GM23338 (cell line): ENCODE data around the gene CDC45. TPM values are rescaled to one million over a fixed set of nuclear protein-coding genes. Genes with fewer than 3 reads are reported as not detected.

Source experiments
- ATAC-seq: fragments of 200-7000 bp; cut with Tn5 transposase; 3 replicates; pipeline ENCODE4 v1.9.1; 2020
- DNase-seq: peaks from one replicate; pipeline ENCODE4 v3.0.0-alpha.2; 2015; ENCODE audit warnings: low spot score
- H2AFZ ChIP-seq: fragments of 200-600 bp; sonication (generic); 2 replicates; pipeline ENCODE4 v1.8.0; 2016; ENCODE audit warnings: antibody characterized with exemption, mild to moderate bottlenecking, moderate library complexity
- H3F3A ChIP-seq: fragments of 200-600 bp; sonication (generic); replicated peaks from 2 replicates; pipeline ENCODE4 v1.8.0; 2017; ENCODE audit warnings: antibody characterized with exemption, mixed run types, low read depth
- H3K27ac ChIP-seq: fragments of 200-600 bp; sonication (generic); 2 replicates; pipeline ENCODE4 v1.6.1; 2016; ENCODE audit warnings: low read depth
- H3K27me3 ChIP-seq: fragments of 200-600 bp; sonication (generic); 2 replicates; pipeline ENCODE4 v1.8.0; 2016; ENCODE audit warnings: mild to moderate bottlenecking, mixed run types, moderate library complexity; ENCODE audit not compliant: insufficient read depth
- H3K36me3 ChIP-seq: fragments of 200-600 bp; sonication (generic); 2 replicates; pipeline ENCODE4 v1.8.0; 2016; ENCODE audit warnings: mild to moderate bottlenecking; ENCODE audit not compliant: insufficient read depth
- H3K4me1 ChIP-seq: fragments of 200-600 bp; sonication (generic); 2 replicates; pipeline ENCODE4 v1.8.0; 2016; ENCODE audit warnings: mild to moderate bottlenecking, moderate library complexity; ENCODE audit not compliant: insufficient read depth
- H3K4me2 ChIP-seq: fragments of 200-600 bp; sonication (generic); 2 replicates; pipeline ENCODE4 v1.7.1; 2017; ENCODE audit warnings: mixed run types
- H3K4me3 ChIP-seq: fragments of 200-600 bp; sonication (generic); 2 replicates; pipeline ENCODE4 v1.6.1; 2016; ENCODE audit warnings: mixed run types
- H3K79me2 ChIP-seq: fragments of 200-600 bp; sonication (generic); replicated peaks from 2 replicates; pipeline ENCODE4 v1.8.0; 2017; ENCODE audit warnings: mild to moderate bottlenecking; ENCODE audit not compliant: insufficient read depth
- H3K9me2 ChIP-seq: fragments of 200-600 bp; sonication (generic); 2 replicates; pipeline ENCODE4 v1.8.0; 2017; ENCODE audit not compliant: insufficient read depth
- H4K20me1 ChIP-seq: fragments of 200-600 bp; sonication (generic); replicated peaks from 2 replicates; pipeline ENCODE4 v1.8.0; 2017; ENCODE audit warnings: mild to moderate bottlenecking; ENCODE audit not compliant: insufficient read depth
- H3K27ac Mint-ChIP-seq: 2 replicates; pipeline ENCODE4 v1.8.0; 2020; ENCODE audit warnings: inconsistent platforms, mild to moderate bottlenecking, moderate library complexity, mixed read lengths
- H3K27me3 Mint-ChIP-seq: 3 replicates; pipeline ENCODE4 v1.8.0; 2022; ENCODE audit warnings: low read depth, mild to moderate bottlenecking, moderate library complexity, mixed read lengths, inconsistent platforms; ENCODE audit not compliant: insufficient read depth, poor library complexity
- H3K36me3 Mint-ChIP-seq: 3 replicates; pipeline ENCODE4 v1.8.0; 2021; ENCODE audit warnings: low read depth, mild to moderate bottlenecking, inconsistent platforms, moderate library complexity, mixed read lengths
- H3K4me1 Mint-ChIP-seq: 3 replicates; pipeline ENCODE4 v1.8.0; 2020; ENCODE audit warnings: mild to moderate bottlenecking, inconsistent platforms, mixed read lengths
- H3K4me3 Mint-ChIP-seq: 3 replicates; pipeline ENCODE4 v1.8.0; 2021; ENCODE audit warnings: moderate library complexity, mild to moderate bottlenecking, inconsistent platforms, mixed read lengths
- H3K9me3 Mint-ChIP-seq: 3 replicates; pipeline ENCODE4 v1.8.0; 2020; ENCODE audit warnings: moderate library complexity, mild to moderate bottlenecking, inconsistent platforms, mixed read lengths
- CREB1 ChIP-seq: fragments of 250-450 bp; sonication (Bioruptor Pico); IDR thresholded peaks from 2 replicates; pipeline ENCODE4 v1.5.0; 2020; ENCODE audit warnings: low read depth, mild to moderate bottlenecking, moderate library complexity
- EZH2 ChIP-seq: fragments of 200-600 bp; sonication (generic); IDR thresholded peaks from one replicate; pipeline ENCODE4 v1.8.0; 2017; ENCODE audit warnings: antibody characterized with exemption, mild to moderate bottlenecking, low read depth; ENCODE audit not compliant: unreplicated experiment
- EZH2phosphoT487 ChIP-seq: fragments of 200-600 bp; sonication (generic); IDR thresholded peaks from one replicate; pipeline ENCODE4 v1.8.1; 2018; ENCODE audit warnings: antibody characterized with exemption; ENCODE audit not compliant: unreplicated experiment
- NANOG ChIP-seq: IDR thresholded peaks from 2 replicates; pipeline ENCODE4 v1.6.1; 2016; ENCODE audit warnings: antibody characterized with exemption, borderline replicate concordance
- POLR2AphosphoS5 ChIP-seq: IDR thresholded peaks from 2 replicates; pipeline ENCODE4 v1.6.1; 2016; ENCODE audit warnings: antibody characterized with exemption, low read depth
- STAT1 ChIP-seq: IDR thresholded peaks from one replicate; pipeline ENCODE4 v1.6.1; 2016; ENCODE audit warnings: antibody characterized with exemption; ENCODE audit not compliant: unreplicated experiment
- ZNF114 ChIP-seq: fragments of 250-450 bp; sonication (Bioruptor Pico); IDR thresholded peaks from 2 replicates; pipeline ENCODE4 v1.5.0; 2020; ENCODE audit warnings: mild to moderate bottlenecking, moderate library complexity
- ZNF331 ChIP-seq: fragments of 250-450 bp; sonication (Bioruptor Pico); IDR thresholded peaks from 2 replicates; pipeline ENCODE4 v1.5.0; 2020; ENCODE audit warnings: low read depth, mild to moderate bottlenecking, moderate library complexity
- polyA plus RNA-seq: library from polyadenylated mRNA; unstranded; fragments of >200 nt; fragmentation: Nextera tagmentation; extraction: Ambion mirVana; gene quantifications from 2 replicates; pipeline ENCODE4 v1.2.1, GENCODE V29; 2016
- total RNA-seq: library from RNA; depleted of rRNA; stranded (reverse); fragments of >200 nt; shearing (Covaris generic); gene quantifications from 2 replicates; pipeline ENCODE4 v1.2.3, GENCODE V29; 2014
- TF ChIP-seq, protein P1 (sequence below): IDR thresholded peaks from one replicate; pipeline ENCODE4 v1.6.1; 2018; ENCODE audit warnings: antibody characterized with exemption; ENCODE audit not compliant: unreplicated experiment
- TF ChIP-seq, protein P2 (sequence below), 2 experiments: fragments of 200-600 bp in 1 of 2; sonication (generic) in 1 of 2; conservative IDR thresholded peaks; 2 replicates each; pipeline versions ENCODE4 v1.5.1 to v1.6.1; 2016 to 2017; ENCODE audit warnings: antibody characterized with exemption in 2 of 2, low read depth in 2 of 2, mild to moderate bottlenecking in 2 of 2, moderate library complexity in 1 of 2
- TF ChIP-seq, protein P3 (sequence below): IDR thresholded peaks from 2 replicates; pipeline ENCODE4 v1.6.1; 2016; ENCODE audit warnings: antibody characterized with exemption

Gene CDC45
- total and polyA plus RNA-seq, 2 experiments from 2014 or later, result 29.0 to 30.3 TPM

DNA sequence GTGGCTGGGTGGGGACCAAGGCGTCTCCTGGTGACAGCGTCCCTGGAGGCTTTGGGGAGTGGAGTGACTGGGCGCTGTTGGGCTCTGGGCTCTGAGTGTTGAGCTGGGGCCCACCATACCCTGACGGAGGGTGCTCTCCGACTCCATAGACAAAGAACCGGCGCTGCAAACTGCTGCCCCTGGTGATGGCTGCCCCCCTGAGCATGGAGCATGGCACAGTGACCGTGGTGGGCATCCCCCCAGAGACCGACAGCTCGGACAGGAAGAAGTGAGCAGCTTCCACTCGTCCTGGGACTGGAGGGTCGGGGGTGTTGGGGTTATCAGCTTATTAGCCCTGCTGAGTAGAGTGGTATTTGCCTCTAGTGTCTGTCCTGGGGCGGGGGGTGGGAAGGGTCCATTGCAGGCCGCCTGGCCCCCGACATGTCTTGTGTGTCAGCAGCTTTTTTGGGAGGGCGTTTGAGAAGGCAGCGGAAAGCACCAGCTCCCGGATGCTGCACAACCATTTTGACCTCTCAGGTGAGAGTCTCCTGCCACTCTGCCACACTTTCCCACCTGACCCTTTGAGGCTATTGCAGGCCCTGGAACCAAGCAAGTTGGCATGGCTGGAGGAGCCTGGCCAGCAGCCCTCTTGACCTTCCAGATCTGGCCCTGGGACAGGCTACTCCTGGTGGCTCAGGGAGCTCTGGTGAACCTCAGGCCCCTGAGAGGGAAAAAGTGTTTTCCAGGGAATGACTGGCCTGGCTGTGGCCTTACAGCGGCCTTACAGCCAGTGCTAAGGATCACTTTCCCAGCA is 36.9 kb downstream of the CDC45 start:
- H3K9me3 Mint-ChIP-seq, result no peaks in the 10 kb centered on the region
- H3K4me3 Mint-ChIP-seq, result no peak overlapping the region
- H3K27ac Mint-ChIP-seq, result no peak overlapping the region
- no peak overlapping the region for H3K4me3 ChIP-seq
- no peak for ATAC-seq
- H3K4me1 ChIP-seq, result no peaks in the 10 kb centered on the region
- no peaks in the 10 kb centered on the region for H3K9me2 ChIP-seq
- peaks cover 42% of the 10 kb centered on the region for H3K36me3 Mint-ChIP-seq
- peaks cover 7% of the 10 kb centered on the region for H3K27me3 Mint-ChIP-seq
- H4K20me1 ChIP-seq, result no peaks in the 10 kb centered on the region
- no peak overlapping the region for H3K4me2 ChIP-seq
- no peaks in the 10 kb centered on the region for H3K79me2 ChIP-seq
- no peak overlapping the region for H3K27ac ChIP-seq
- H2AFZ ChIP-seq, result no peak overlapping the region
- TF ChIP-seq, protein P1, sequence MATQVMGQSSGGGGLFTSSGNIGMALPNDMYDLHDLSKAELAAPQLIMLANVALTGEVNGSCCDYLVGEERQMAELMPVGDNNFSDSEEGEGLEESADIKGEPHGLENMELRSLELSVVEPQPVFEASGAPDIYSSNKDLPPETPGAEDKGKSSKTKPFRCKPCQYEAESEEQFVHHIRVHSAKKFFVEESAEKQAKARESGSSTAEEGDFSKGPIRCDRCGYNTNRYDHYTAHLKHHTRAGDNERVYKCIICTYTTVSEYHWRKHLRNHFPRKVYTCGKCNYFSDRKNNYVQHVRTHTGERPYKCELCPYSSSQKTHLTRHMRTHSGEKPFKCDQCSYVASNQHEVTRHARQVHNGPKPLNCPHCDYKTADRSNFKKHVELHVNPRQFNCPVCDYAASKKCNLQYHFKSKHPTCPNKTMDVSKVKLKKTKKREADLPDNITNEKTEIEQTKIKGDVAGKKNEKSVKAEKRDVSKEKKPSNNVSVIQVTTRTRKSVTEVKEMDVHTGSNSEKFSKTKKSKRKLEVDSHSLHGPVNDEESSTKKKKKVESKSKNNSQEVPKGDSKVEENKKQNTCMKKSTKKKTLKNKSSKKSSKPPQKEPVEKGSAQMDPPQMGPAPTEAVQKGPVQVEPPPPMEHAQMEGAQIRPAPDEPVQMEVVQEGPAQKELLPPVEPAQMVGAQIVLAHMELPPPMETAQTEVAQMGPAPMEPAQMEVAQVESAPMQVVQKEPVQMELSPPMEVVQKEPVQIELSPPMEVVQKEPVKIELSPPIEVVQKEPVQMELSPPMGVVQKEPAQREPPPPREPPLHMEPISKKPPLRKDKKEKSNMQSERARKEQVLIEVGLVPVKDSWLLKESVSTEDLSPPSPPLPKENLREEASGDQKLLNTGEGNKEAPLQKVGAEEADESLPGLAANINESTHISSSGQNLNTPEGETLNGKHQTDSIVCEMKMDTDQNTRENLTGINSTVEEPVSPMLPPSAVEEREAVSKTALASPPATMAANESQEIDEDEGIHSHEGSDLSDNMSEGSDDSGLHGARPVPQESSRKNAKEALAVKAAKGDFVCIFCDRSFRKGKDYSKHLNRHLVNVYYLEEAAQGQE, result no peak
- TF ChIP-seq, protein P2, sequence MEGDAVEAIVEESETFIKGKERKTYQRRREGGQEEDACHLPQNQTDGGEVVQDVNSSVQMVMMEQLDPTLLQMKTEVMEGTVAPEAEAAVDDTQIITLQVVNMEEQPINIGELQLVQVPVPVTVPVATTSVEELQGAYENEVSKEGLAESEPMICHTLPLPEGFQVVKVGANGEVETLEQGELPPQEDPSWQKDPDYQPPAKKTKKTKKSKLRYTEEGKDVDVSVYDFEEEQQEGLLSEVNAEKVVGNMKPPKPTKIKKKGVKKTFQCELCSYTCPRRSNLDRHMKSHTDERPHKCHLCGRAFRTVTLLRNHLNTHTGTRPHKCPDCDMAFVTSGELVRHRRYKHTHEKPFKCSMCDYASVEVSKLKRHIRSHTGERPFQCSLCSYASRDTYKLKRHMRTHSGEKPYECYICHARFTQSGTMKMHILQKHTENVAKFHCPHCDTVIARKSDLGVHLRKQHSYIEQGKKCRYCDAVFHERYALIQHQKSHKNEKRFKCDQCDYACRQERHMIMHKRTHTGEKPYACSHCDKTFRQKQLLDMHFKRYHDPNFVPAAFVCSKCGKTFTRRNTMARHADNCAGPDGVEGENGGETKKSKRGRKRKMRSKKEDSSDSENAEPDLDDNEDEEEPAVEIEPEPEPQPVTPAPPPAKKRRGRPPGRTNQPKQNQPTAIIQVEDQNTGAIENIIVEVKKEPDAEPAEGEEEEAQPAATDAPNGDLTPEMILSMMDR (conservative IDR thresholded peaks at IDR 0.05; ENCODE audit: low read depth in 2 of 2), result no peak
- TF ChIP-seq CREB1, result no peak
- no peak for TF ChIP-seq NANOG
- TF ChIP-seq STAT1, result no peak
- TF ChIP-seq EZH2, result no peak
- TF ChIP-seq ZNF331 (CRISPR knock-in tag), result no peak
- no peaks in the 10 kb centered on the region; the same call in 2 of the 3 replicates for H3K4me1 Mint-ChIP-seq
- no peaks in the 10 kb centered on the region for H3K36me3 ChIP-seq
- DNase-seq, result no peak
- H3K27me3 ChIP-seq, result peaks cover 3% of the 10 kb centered on the region; the same call in 1 of the 2 replicates
- no peaks in the 10 kb centered on the region for H3F3A ChIP-seq

DNA sequence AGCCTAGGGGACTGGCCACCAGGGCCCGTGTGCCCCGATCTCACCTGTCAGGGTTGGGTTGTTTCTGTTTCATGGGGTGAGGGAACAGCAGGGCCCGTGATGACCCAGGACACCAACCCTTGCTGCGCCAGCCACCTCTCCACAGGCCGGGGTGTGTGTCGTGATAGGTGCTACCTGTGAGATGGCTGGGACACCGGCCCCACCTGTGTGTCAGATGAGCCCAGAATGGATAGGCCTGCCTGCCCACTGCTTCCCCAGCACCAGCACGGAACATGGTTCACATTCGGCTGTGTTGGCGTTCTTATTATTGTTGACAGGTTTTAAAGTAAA is 37.4 kb downstream of the CDC45 start:
- Histone ChIP-seq H3K4me3 (no peak overlapping the region), H3K27ac (no peak overlapping the region), H3K9me2 (no peaks in the 10 kb centered on the region), H4K20me1 (no peaks in the 10 kb centered on the region), H3K27me3 (peaks cover 8% of the 10 kb centered on the region; the same call in 1 of the 2 replicates), H2AFZ (no peak overlapping the region), H3F3A (peaks cover 2% of the 10 kb centered on the region; the same call in 1 of the 2 replicates), H3K79me2 (no peaks in the 10 kb centered on the region), H3K36me3 (no peaks in the 10 kb centered on the region), H3K4me1 (0 out of 2 replicates have a peak, but pooled peaks cover 1% of the 10 kb centered on the region), H3K4me2 (no peak overlapping the region)
- ATAC-seq (no peak), DNase-seq (no peak)
- Mint-ChIP-seq H3K27me3 (peaks cover 11% of the 10 kb centered on the region), H3K4me1 (no peaks in the 10 kb centered on the region; the same call in 1 of the 3 replicates), H3K27ac (no peak overlapping the region; the same call in 1 of the 2 replicates), H3K4me3 (no peak overlapping the region), H3K9me3 (no peaks in the 10 kb centered on the region), H3K36me3 (peaks cover 40% of the 10 kb centered on the region)
- TF ChIP-seq STAT1, result no peak
- TF ChIP-seq EZH2phosphoT487, result no peak
- TF ChIP-seq NANOG, result no peak
- TF ChIP-seq POLR2AphosphoS5, result no peak
- TF ChIP-seq, protein P2 (conservative IDR thresholded peaks at IDR 0.05; ENCODE audit: low read depth in 2 of 2), result no peak
- TF ChIP-seq ZNF114 (CRISPR knock-in tag), result no peak
- TF ChIP-seq, protein P3, sequence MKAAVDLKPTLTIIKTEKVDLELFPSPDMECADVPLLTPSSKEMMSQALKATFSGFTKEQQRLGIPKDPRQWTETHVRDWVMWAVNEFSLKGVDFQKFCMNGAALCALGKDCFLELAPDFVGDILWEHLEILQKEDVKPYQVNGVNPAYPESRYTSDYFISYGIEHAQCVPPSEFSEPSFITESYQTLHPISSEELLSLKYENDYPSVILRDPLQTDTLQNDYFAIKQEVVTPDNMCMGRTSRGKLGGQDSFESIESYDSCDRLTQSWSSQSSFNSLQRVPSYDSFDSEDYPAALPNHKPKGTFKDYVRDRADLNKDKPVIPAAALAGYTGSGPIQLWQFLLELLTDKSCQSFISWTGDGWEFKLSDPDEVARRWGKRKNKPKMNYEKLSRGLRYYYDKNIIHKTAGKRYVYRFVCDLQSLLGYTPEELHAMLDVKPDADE, result no peak
- no peak for TF ChIP-seq CREB1
